H1 (cell line): Measurements from ENCODE around the gene IFNG-AS1. TPM values are rescaled to one million over a fixed set of nuclear protein-coding genes. Genes with fewer than 3 reads are reported as not detected.

Experiments used
- ASH2L ChIP-seq: fragments of 200-600, 300-600 bp; sonication (generic); IDR thresholded peaks from one replicate; pipeline ENCODE4 v1.7.1; 2017; ENCODE audit warnings: low read length
- KDM1A ChIP-seq: fragments of 200-600, 300-600 bp; sonication (generic); IDR thresholded peaks from 2 replicates; pipeline ENCODE4 v1.7.1; 2016; ENCODE audit warnings: mild to moderate bottlenecking, low read length, borderline replicate concordance
- SIN3A ChIP-seq, 2 experiments: IDR thresholded peaks in 1 of 2; conservative IDR thresholded peaks in 1 of 2; 2 replicates each; pipeline ENCODE4 v1.6.1; 2011 to 2012; ENCODE audit warnings: low read length in 2 of 2, improper control_type of control experiment in 1 of 2, low read depth in 1 of 2, mild to moderate bottlenecking in 1 of 2
- polyA plus RNA-seq, 7 experiments: library from polyadenylated mRNA; depleted of rRNA in 3 of 7; stranded (reverse) in 5 of 7; unstranded in 2 of 7; fragments of >200 nt in 5 of 7; fragments of 200-250 nt in 2 of 7; gene quantifications; 1 replicate in 5 of 7; 2 replicates in 1 of 7; 4 replicates in 1 of 7; pipeline versions ENCODE4 v1.2.1 to v1.2.3, GENCODE V29; 2011 to 2013; ENCODE audit warnings: missing spikeins in 2 of 7, mixed read lengths in 2 of 7
- total RNA-seq: library from RNA; stranded (reverse); fragmentation: NEBNext Ultra II Directional; extraction: Animal tissue kit (Norgen Biotek cat#: 25700); gene quantifications from 2 replicates; pipeline ENCODE4 v1.2.1, GENCODE V29; 2021

IFNG-AS1 gene
- total and polyA plus RNA-seq, 2 of the 8 experiments (the other 6 are each of a cell fraction or from before 2014, with no cell fraction given) = not detected

GRCh38 chr12:67940780-67941243, 48.4 kb upstream of the IFNG-AS1 start (continued):
- TF ChIP-seq KDM1A (no peak), ASH2L (no peak), SIN3A (conservative IDR thresholded peaks at IDR 0.05 in 1 of 2, IDR thresholded peaks at IDR 0.05 in 1 of 2; ENCODE audit: low read depth in 1 of 2, low read length in 2 of 2) (no peak)
